Measurements from ENCODE around the gene CNTN4. TPM values are rescaled to one million over a fixed set of nuclear protein-coding genes. Genes with fewer than 3 reads are reported as not detected.

Gene CNTN4
- total and polyA plus RNA-seq, 4 donors, result 1.2 to 3.8 (median 2.6) TPM

GRCh38 chr3:2929574-2929973 is 830.9 kb downstream of the CNTN4 start:
- Histone ChIP-seq H3K4me3 (ENCODE audit: low read depth in 1 of 3, low read length in 3 of 3) (no peak overlapping the region), H3K36me3 (ENCODE audit: control insufficient read depth in 4 of 4, insufficient read depth in 3 of 4, low read depth in 1 of 4, low read length in 3 of 4) (no peaks in the 10 kb centered on the region), H3K27me3 (ENCODE audit: control insufficient read depth in 4 of 4, insufficient read depth in 4 of 4, low read length in 3 of 4) (no peaks in the 10 kb centered on the region), H3K27ac (ENCODE audit: low read depth in 1 of 2, low read length in 2 of 2) (no peak overlapping the region), H3K4me1 (ENCODE audit: control insufficient read depth in 4 of 4, insufficient read depth in 4 of 4, low read length in 3 of 4) (no peaks in the 10 kb centered on the region), H3K9ac (ENCODE audit: low read depth in 1 of 2, low read length in 2 of 2) (no peak overlapping the region), H3K9me3 (ENCODE audit: control insufficient read depth in 4 of 4, low read length in 3 of 4) (no peaks in the 10 kb centered on the region)
- TF ChIP-seq FOXA2 (IDR thresholded peaks at IDR 0.05), result no peak
- no peak for TF ChIP-seq FOXA1 (IDR thresholded peaks at IDR 0.05)
- DNase-seq (ENCODE audit: low spot score), result no peak
- 85% methylated on average over 5 of the region's 5 CpGs for WGBS

DNA sequence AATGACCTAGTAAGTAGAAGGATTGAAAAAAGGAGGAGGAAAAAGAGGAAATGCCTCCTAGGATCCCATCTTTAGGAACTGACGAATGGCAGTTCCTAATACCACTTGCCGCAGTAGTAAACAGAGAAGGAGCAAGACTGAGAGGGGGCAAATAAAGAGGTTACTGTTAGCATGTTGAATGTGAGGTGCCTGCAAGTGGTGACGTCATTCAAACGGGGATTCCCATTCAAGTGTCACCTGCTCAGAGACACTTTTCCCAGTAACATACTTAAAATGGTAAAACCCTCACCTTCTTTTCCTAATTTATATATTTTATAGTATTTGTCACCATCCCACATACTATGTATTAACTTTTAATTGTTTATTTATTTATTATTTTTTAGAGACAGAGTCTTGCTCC is 832.6 kb downstream of the CNTN4 start:
- WGBS, result 91% methylated on average over 4 of the region's 4 CpGs
- Histone ChIP-seq H3K27me3 (ENCODE audit: control insufficient read depth in 4 of 4, insufficient read depth in 4 of 4, low read length in 3 of 4) (no peaks in the 10 kb centered on the region), H3K4me3 (ENCODE audit: low read depth in 1 of 3, low read length in 3 of 3) (no peak overlapping the region), H3K4me1 (ENCODE audit: control insufficient read depth in 4 of 4, insufficient read depth in 4 of 4, low read length in 3 of 4) (no peaks in the 10 kb centered on the region), H3K9me3 (ENCODE audit: control insufficient read depth in 4 of 4, low read length in 3 of 4) (no peaks in the 10 kb centered on the region), H3K27ac (ENCODE audit: low read depth in 1 of 2, low read length in 2 of 2) (no peak overlapping the region), H3K9ac (ENCODE audit: low read depth in 1 of 2, low read length in 2 of 2) (no peak overlapping the region), H3K36me3 (ENCODE audit: control insufficient read depth in 4 of 4, insufficient read depth in 3 of 4, low read depth in 1 of 4, low read length in 3 of 4) (no peaks in the 10 kb centered on the region)
- no peak for DNase-seq (ENCODE audit: low spot score)
- TF ChIP-seq RAD21 (IDR thresholded peaks at IDR 0.05) (no peak), MAX (IDR thresholded peaks at IDR 0.05) (no peak), TAF1 (conservative IDR thresholded peaks at IDR 0.05) (no peak), JUND (IDR thresholded peaks at IDR 0.05) (no peak), YY1 (IDR thresholded peaks at IDR 0.05) (no peak), CTCF (IDR thresholded peaks at IDR 0.05; ENCODE audit: low read depth, low read length, missing input control) (no peak), FOXA1 (IDR thresholded peaks at IDR 0.05) (no peak), HNF4A (conservative IDR thresholded peaks at IDR 0.05) (no peak), HNF4G (IDR thresholded peaks at IDR 0.05) (no peak), NR2F2 (IDR thresholded peaks at IDR 0.05) (no peak), FOXA2 (IDR thresholded peaks at IDR 0.05) (no peak), GABPA (IDR thresholded peaks at IDR 0.05 in 1 of 2, conservative IDR thresholded peaks at IDR 0.05 in 1 of 2) (no peak), SP1 (IDR thresholded peaks at IDR 0.05) (no peak), EGR1 (IDR thresholded peaks at IDR 0.05; ENCODE audit: low read depth in 2 of 2) (no peak), RXRA (IDR thresholded peaks at IDR 0.05) (no peak)
- TF ChIP-seq, protein P1, sequence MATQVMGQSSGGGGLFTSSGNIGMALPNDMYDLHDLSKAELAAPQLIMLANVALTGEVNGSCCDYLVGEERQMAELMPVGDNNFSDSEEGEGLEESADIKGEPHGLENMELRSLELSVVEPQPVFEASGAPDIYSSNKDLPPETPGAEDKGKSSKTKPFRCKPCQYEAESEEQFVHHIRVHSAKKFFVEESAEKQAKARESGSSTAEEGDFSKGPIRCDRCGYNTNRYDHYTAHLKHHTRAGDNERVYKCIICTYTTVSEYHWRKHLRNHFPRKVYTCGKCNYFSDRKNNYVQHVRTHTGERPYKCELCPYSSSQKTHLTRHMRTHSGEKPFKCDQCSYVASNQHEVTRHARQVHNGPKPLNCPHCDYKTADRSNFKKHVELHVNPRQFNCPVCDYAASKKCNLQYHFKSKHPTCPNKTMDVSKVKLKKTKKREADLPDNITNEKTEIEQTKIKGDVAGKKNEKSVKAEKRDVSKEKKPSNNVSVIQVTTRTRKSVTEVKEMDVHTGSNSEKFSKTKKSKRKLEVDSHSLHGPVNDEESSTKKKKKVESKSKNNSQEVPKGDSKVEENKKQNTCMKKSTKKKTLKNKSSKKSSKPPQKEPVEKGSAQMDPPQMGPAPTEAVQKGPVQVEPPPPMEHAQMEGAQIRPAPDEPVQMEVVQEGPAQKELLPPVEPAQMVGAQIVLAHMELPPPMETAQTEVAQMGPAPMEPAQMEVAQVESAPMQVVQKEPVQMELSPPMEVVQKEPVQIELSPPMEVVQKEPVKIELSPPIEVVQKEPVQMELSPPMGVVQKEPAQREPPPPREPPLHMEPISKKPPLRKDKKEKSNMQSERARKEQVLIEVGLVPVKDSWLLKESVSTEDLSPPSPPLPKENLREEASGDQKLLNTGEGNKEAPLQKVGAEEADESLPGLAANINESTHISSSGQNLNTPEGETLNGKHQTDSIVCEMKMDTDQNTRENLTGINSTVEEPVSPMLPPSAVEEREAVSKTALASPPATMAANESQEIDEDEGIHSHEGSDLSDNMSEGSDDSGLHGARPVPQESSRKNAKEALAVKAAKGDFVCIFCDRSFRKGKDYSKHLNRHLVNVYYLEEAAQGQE (IDR thresholded peaks at IDR 0.05), result no peak
- TF ChIP-seq, protein P2, sequence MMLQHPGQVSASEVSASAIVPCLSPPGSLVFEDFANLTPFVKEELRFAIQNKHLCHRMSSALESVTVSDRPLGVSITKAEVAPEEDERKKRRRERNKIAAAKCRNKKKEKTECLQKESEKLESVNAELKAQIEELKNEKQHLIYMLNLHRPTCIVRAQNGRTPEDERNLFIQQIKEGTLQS (IDR thresholded peaks at IDR 0.05), result no peak
- TF ChIP-seq, protein P3, sequence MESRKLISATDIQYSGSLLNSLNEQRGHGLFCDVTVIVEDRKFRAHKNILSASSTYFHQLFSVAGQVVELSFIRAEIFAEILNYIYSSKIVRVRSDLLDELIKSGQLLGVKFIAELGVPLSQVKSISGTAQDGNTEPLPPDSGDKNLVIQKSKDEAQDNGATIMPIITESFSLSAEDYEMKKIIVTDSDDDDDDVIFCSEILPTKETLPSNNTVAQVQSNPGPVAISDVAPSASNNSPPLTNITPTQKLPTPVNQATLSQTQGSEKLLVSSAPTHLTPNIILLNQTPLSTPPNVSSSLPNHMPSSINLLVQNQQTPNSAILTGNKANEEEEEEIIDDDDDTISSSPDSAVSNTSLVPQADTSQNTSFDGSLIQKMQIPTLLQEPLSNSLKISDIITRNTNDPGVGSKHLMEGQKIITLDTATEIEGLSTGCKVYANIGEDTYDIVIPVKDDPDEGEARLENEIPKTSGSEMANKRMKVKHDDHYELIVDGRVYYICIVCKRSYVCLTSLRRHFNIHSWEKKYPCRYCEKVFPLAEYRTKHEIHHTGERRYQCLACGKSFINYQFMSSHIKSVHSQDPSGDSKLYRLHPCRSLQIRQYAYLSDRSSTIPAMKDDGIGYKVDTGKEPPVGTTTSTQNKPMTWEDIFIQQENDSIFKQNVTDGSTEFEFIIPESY (IDR thresholded peaks at IDR 0.05), result no peak

All from liver (tissue), 9 donors.